ENCODE measurements around the gene MTUS2.

DNA sequence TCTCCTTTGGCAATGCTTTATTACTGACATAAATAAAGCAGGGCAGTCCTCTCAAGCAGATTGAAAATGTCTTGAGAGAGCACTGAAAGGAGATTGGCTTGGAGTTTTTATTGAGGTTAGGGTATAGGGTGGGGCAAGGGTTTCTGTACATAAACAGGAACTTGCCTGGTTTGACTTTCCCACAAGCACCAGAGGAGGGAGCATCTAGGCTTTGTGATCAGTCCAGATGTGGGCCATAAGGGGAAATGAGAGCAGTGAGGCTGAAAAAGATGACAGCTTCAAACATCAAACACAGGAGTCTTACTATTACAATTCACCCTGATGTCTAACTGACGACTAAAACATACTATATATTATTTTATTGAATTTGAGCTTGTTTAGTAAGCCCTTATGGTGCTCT, 260.9 kb downstream of the MTUS2 start:
- TF ChIP-seq CTCF (IDR thresholded peaks at IDR 0.05; ENCODE audit: poor library complexity) (peak; percentile 22), EZH2 (IDR thresholded peaks at IDR 0.05; ENCODE audit: borderline replicate concordance) (no peak)

Measured in hepatocyte (in vitro differentiated cells).